AG09319 (cell line): ENCODE data around the gene ASPHD1.
A peak's percentile ranks its signal among the peaks of the same experiment; 100 is the strongest.

Source experiments
- DNase-seq: peaks from one replicate; pipeline ENCODE4 v3.0.0-alpha.2; 2010; ENCODE audit warnings: low read depth; ENCODE audit errors: extremely low read depth
- TF ChIP-seq, protein P1 (sequence below): IDR thresholded peaks from 2 replicates; pipeline ENCODE4 v1.5.1; 2011; ENCODE audit warnings: low read depth, mild to moderate bottlenecking, inconsistent platforms, low read length, moderate library complexity

The ASPHD1 gene, protein sequence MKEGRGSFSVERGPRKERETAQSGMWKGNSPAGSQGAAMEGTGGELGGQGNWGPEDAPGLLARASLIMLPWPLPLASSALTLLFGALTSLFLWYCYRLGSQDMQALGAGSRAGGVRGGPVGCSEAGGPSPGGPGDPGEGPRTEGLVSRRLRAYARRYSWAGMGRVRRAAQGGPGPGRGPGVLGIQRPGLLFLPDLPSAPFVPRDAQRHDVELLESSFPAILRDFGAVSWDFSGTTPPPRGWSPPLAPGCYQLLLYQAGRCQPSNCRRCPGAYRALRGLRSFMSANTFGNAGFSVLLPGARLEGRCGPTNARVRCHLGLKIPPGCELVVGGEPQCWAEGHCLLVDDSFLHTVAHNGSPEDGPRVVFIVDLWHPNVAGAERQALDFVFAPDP

DNA sequence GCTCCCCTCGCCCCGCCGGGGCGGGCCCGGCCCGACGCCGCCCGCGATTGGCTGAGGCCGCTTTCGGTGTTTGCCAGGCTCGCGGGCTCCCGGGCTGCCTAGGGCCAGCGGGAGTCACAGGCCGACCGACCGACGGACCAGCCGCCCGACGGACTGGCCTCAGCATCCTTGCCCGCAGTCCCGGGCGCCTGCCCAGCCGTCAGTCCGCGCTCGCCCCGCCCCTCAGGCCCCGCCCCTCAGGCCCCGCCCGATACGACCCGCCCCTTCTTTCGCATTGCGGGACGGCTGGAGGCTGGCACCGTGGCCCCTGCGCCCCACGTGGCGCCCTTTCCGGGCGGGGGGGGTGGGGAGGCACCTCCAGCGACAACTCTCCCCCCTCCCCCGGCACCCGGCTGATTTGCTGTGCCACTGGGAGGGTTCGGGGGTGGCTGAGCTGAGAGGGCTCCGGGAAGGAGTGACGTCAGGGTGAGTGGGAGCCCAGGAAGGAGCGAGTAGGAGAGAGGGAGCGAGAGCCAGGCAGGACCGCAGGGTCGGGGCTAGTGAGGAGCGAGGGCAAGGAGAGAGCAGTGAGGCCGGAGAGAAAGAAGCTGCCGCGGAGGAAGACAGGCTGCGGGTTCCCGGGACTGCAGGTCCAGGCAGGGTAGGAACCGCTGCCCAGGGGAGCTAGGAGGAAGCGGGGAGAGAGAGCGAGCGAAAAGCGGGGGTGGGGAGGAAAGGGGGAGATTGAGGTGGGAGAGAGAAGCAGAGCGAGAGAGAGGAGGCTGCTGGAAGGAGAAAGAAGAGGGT, at the start of gene ASPHD1:
ASPHD1 (plus strand) TSS at position 387 of the 786 bp plus-strand sequence. CDS start 484 bp downstream, outside the sequence.
- DNase-seq = peak; percentile 66
- TF ChIP-seq, protein P1, sequence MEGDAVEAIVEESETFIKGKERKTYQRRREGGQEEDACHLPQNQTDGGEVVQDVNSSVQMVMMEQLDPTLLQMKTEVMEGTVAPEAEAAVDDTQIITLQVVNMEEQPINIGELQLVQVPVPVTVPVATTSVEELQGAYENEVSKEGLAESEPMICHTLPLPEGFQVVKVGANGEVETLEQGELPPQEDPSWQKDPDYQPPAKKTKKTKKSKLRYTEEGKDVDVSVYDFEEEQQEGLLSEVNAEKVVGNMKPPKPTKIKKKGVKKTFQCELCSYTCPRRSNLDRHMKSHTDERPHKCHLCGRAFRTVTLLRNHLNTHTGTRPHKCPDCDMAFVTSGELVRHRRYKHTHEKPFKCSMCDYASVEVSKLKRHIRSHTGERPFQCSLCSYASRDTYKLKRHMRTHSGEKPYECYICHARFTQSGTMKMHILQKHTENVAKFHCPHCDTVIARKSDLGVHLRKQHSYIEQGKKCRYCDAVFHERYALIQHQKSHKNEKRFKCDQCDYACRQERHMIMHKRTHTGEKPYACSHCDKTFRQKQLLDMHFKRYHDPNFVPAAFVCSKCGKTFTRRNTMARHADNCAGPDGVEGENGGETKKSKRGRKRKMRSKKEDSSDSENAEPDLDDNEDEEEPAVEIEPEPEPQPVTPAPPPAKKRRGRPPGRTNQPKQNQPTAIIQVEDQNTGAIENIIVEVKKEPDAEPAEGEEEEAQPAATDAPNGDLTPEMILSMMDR = no peak

DNA sequence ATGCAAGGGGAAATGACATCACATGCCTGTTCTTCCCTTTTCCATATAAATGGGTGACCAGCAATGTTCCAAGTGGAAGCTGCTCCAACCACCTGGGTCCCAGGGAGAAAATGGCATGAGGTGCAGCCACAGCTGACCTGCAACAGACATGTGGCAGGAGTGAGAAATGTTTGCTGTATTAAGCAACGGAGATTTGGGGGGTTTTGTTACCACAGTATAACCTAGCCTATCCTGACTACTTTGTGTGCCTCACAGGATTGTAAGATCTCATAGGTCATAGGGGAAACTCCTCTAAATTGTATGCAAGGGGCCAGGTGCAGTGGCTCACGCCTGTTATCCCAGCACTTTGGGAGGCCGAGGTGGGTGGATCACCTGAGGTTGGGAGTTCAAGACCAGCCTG, 49.3 kb upstream of the ASPHD1 start:
- TF ChIP-seq, protein P1 = no peak

DNA sequence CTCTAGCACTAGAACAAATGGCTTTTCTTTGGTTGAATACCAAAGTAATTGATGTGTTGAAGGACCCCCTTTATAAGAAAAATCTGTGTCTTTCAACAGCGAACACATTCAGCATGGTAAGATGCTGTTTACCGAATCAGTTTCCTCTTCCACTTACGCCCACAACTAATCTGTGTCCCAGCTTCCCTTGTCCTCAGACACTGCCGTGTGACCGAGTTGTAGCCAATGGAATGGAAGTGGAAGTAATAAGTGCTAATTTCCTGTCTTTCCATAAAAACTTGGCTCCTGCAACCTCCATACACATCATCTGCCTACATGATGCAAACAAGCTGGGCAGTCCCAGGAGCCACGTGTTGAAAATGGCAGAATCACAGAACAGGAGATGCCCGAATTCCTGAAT, 47.6 kb upstream of the ASPHD1 start:
- TF ChIP-seq, protein P1 = no peak
- DNase-seq = peak; percentile 38

More for the DNA sequence above, 49.3 kb upstream of the ASPHD1 start:
- no peak for DNase-seq

DNA sequence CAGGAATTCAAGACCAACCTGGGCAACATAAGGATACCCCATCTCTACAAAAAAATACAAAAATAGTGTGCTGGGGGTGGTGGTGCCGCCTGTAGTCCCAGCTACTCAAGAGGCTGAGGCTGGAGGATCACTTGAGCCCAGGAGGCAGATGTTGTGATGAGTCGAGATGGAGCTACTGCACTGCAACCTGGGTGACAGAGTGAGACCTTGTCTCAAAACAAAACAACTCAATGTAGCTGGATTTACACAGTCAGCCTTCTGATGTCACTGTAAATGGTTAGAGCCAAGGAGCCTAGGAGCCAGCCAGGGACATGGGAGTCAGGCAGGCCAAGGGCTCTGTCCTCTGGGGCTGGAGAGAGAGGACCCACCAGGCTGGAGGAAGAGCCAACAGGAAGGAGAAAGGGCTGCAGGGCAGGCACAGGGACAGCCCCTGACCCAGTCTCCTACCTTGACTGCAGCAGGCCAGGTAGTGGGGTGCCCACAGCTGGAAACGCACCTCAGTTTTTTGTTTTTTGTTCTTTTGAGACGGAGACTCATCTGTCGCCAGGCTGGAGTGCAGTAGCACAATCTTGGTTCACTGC, 45.7 kb upstream of the ASPHD1 start:
- no peak for DNase-seq
- TF ChIP-seq, protein P1 = no peak

DNA sequence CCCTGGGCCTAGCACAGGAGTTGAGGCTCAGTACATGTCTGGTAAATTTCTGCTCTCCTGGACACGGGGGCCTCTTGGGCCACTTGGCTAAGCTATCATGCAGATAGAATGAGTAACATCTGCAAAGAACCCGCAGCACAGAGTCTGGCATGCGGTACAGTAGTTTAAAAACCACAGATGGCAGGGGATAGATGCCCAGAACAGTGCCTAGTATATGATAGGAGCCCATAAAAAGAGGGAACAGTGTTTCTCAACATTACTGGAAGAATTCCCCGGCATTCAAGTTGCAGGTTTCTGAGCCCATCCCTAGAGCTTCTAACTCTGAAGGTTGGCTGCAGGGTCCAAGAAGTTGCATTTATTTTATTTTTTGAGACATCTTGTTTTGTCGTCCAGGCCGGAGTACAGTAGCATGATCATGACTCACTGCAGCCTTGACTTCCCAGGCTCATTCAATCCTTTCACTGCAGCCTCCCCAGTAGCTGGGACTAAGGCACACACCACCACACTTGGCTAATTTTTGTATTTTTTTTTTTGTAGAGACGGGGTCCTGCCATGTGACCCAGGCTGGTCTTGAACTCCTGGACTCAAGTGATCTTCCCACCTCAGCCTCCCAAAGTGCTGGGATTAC, 43.0 kb upstream of the ASPHD1 start:
- DNase-seq = peak; percentile 59
- TF ChIP-seq, protein P1 = no peak

DNA sequence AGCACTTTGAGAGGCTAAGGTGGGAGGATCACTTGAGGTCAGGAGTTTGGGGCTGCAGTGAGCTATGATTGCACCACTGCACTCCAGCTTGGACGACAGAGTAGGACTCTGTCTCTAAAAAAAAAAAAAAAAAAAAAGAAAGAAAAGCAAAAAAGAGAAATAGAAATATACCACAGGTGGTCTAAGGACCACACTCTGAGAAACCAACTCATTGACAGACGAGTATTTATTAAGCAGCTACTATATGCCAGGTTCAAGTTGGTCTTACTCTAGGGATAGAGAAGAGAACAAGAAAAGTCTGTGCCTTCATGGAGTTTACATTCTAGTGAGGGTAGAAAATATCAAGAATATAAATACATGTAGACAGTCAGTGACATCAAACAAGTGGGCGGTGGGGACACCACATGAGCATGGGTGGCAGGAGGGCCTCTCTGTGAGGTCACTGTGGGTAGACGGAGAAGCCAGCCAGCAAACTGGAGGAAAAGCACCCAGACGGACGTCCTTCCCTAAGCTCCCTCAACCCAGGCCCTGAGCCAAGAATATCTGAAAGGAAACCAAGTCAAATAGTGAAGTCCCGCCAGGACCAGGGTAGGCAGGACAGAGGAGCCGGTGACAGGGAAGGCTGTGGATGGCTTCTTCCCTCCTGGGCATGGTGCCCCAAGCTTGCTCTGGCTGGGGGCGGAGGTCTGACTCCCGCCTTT, 42.0 kb upstream of the ASPHD1 start:
- no peak for DNase-seq
- TF ChIP-seq, protein P1 = no peak
